Measurements from ENCODE around the gene ANAPC7. TPM values are rescaled to one million over a fixed set of nuclear protein-coding genes. Genes with fewer than 3 reads are reported as not detected.

ANAPC7 gene, protein sequence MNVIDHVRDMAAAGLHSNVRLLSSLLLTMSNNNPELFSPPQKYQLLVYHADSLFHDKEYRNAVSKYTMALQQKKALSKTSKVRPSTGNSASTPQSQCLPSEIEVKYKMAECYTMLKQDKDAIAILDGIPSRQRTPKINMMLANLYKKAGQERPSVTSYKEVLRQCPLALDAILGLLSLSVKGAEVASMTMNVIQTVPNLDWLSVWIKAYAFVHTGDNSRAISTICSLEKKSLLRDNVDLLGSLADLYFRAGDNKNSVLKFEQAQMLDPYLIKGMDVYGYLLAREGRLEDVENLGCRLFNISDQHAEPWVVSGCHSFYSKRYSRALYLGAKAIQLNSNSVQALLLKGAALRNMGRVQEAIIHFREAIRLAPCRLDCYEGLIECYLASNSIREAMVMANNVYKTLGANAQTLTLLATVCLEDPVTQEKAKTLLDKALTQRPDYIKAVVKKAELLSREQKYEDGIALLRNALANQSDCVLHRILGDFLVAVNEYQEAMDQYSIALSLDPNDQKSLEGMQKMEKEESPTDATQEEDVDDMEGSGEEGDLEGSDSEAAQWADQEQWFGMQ
- 295 and 475 TPM in 2 replicates for total RNA-seq (2011; cell fraction: chromatin; rRNA removed; ENCODE audit: low replicate concordance)
- 136 and 138 TPM in 2 replicates for total RNA-seq (2011; cell fraction: nucleolus; rRNA removed)
- 230 and 322 TPM in 2 replicates for total RNA-seq (2011; cell fraction: nucleoplasm; rRNA removed)
- 118 and 119 TPM in 2 replicates for total RNA-seq (2014; rRNA removed)
- total RNA-seq (2014; rRNA removed; fragmentation: Illumina TruSeq; extraction: Trizol), result 109 and 121 TPM in 2 replicates
- total RNA-seq (2015; rRNA removed; fragmentation: Illumina TruSeq; extraction: Trizol), result 107 and 114 TPM in 2 replicates
- 99.1 and 107 TPM in 2 replicates for total RNA-seq (2021)
- 134 and 158 TPM in 2 replicates for polyA plus RNA-seq (2011; rRNA removed)
- 72.8 and 77.2 TPM in 2 replicates for polyA plus RNA-seq (2011; cell fraction: cytosol; rRNA removed)
- 117 and 126 TPM in 2 replicates for polyA plus RNA-seq (2011; cell fraction: nucleus; rRNA removed)
- 72.3 and 75.8 TPM in 2 replicates for polyA plus RNA-seq (2012)
- polyA plus RNA-seq (2014; fragmentation: Illumina TruSeq; extraction: Trizol), result 105 and 106 TPM in 2 replicates
- 10 to 100 TPM; 46.7 to 63.4 TPM for polyA plus RNA-seq (2014; fragmentation: Nextera tagmentation; extraction: Ambion mirVana)
- 133 and 138 TPM in 2 replicates for polyA plus RNA-seq (2014; rRNA removed)
- 165 and 173 TPM in 2 replicates for polyA minus RNA-seq (2011; rRNA and poly(A)+ RNA removed)
- polyA minus RNA-seq (2011; cell fraction: cytosol; rRNA and poly(A)+ RNA removed), result 57.4 and 61.7 TPM in 2 replicates
- polyA minus RNA-seq (2011; cell fraction: nucleus; rRNA and poly(A)+ RNA removed), result 25.3 and 47.7 TPM in 2 replicates
- Bru-seq, nascent RNA, result percentile 92 among the genes with signal in this experiment
- BruChase-seq, experiment 1, labeled RNA remaining after a 2-hour chase, result percentile 96 among the genes with signal in this experiment
- percentile 96 among the genes with signal in this experiment for BruChase-seq, experiment 2, labeled RNA remaining after a 6-hour chase
- long read RNA-seq, experiment 1, transcript ANAPC7-201 (10 exons, 2,200 nt), result minor isoform, 42 of 423 reads
- long read RNA-seq, experiment 1, transcript ANAPC7-203 (11 exons, 3,045 nt), result major isoform, 233 of 423 reads
- long read RNA-seq, experiment 1, transcript ANAPC7-207 (3 exons, 748 nt), result minor isoform, 6 of 423 reads
- long read RNA-seq, experiment 1, partial matches to known transcripts, result 40 of 423 reads
- long read RNA-seq, experiment 1, other reads (novel, unspliced or antisense), result 101 of 423 reads
- long read RNA-seq, experiment 2, transcript ANAPC7-201 (10 exons, 2,200 nt), result minor isoform, 15 of 129 reads
- long read RNA-seq, experiment 2, transcript ANAPC7-203 (11 exons, 3,045 nt), result major isoform, 32 of 129 reads
- long read RNA-seq, experiment 2, partial matches to known transcripts, result 24 of 129 reads
- long read RNA-seq, experiment 2, other reads (novel, unspliced or antisense), result 56 of 129 reads
- long read RNA-seq, experiment 3, transcript ANAPC7-201 (10 exons, 2,200 nt), result minor isoform, 14 of 111 reads
- long read RNA-seq, experiment 3, transcript ANAPC7-203 (11 exons, 3,045 nt), result major isoform, 69 of 111 reads
- long read RNA-seq, experiment 3, partial matches to known transcripts, result 9 of 111 reads
- long read RNA-seq, experiment 3, other reads (novel, unspliced or antisense), result 18 of 111 reads

DNA sequence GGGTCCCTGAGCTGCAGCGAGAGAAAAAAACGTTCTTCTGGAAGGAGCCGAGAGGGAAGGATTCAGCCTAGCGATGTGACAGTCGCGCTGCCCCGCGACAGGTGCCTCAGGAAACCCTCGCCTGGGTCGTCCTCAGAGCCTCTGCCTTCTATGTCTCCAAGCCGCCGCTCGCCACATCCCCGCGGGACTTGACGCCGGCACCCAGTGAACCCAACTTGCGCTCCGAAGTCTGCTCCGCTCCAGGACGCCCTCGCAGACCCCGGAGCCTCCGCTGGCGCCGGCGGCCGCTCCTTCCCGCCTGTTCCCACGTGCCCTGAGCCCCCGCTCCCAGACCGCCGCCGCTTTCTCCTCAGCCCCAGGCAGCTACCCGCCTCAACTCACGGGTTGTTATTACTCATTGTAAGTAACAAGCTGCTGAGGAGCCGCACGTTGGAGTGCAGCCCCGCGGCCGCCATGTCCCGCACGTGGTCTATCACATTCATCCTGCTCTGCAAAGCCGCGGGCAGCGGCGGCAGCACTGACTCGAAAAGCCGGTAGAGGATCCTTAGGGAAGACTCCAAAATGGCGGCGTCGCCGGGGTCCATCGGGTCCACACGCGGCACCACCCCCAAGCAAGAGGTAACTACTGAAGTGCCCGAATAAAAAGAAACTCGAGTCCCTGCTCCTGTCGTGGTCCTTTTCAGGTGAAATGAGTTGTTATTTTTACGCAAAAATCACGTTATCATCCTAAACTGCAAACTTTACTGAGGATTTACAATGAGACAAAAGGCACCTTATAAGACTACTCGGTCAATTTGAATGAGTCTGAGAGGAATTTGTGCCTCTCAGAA is at the start of gene ANAPC7:
Gene ANAPC7, minus strand, starts transcription at position 563 of the 830 bp plus-strand sequence. Its CDS starts 81 bp downstream, at position 482.
- 1% methylated on average over 47 of the region's 62 CpGs for WGBS (ENCODE audit: insufficient coverage, low coverage, missing lambda C conversion rate)
- no peaks in the 10 kb centered on the region for H4K20me1 ChIP-seq (replicated peaks; ENCODE audit: control insufficient read depth, insufficient read depth, low read length)
- TSS peak; percentile 83 for BruUV-seq (replicated peaks)
- peaks cover 15 to 22% of the 10 kb centered on the region in 2 experiments; a peak in 4 of 5 replicates for H3K4me1 ChIP-seq (replicated peaks in 1 of 2; ENCODE audit: control insufficient read depth in 2 of 2, insufficient read depth in 2 of 2, low read length in 2 of 2)
- ChIA-PET CTCF (ENCODE audit: low intra/inter-chr PET ratio) (no interaction called here), POLR2A (interaction anchor here (1.0 to 2.3 kb wide), 9 partner anchors 11 to 308 kb away, joined by 3 to 10 read pairs (median 5); no protein-coding TSS in a partner anchor)
- no peaks in the 10 kb centered on the region for H3K9me1 ChIP-seq (ENCODE audit: control insufficient read depth, insufficient read depth, low read length)
- peaks cover 30% of the 10 kb centered on the region for H3K36me3 ChIP-seq (ENCODE audit: control insufficient read depth, insufficient read depth, low read length)
- H2AFZ ChIP-seq (ENCODE audit: low read depth, low read length), result peak within 1 kb of the TSS; percentile 100
- no peaks in the 10 kb centered on the region for H3K9me3 ChIP-seq (replicated peaks; ENCODE audit: control insufficient read depth, insufficient read depth, low read depth, low read length)
- peak within 1 kb of the TSS; percentile 87 for H3K4me2 ChIP-seq (ENCODE audit: insufficient read depth, low read length)
- DNase-seq (ENCODE audit: extremely low read depth in 1 of 4, low spot score in 3 of 4) (peak; percentile 90 to 95 (median 94)), FAIRE-seq (no peak), ATAC-seq (peak; percentile 92)
- peaks cover 53% of the 10 kb centered on the region for H3K79me2 ChIP-seq (ENCODE audit: control insufficient read depth, insufficient read depth, low read length)
- peak within 1 kb of the TSS; percentile 99 for H3K27ac ChIP-seq (ENCODE audit: extremely low read depth, low read depth, low read length)
- in situ Hi-C loops (cut with MboI), result no loop called here
- H3K27me3 ChIP-seq (ENCODE audit: control insufficient read depth in 2 of 2, insufficient read depth in 2 of 2, low read length in 2 of 2), result no peaks in the 10 kb centered on the region
- peak within 1 kb of the TSS; percentile 99 to 100 for H3K9ac ChIP-seq (ENCODE audit: insufficient read depth in 1 of 2, low read depth in 2 of 2, low read length in 2 of 2)
- H3K4me3 ChIP-seq, result peak within 1 kb of the TSS; percentile 91
- intact Hi-C loops (cut with micrococcal nuclease), result loop anchor here (1.0 kb wide), 1 partner anchor 15 kb away; no protein-coding TSS in a partner anchor
- TF ChIP-seq POLR2AphosphoS5 (IDR thresholded peaks at IDR 0.05; ENCODE audit: control insufficient read depth, insufficient read depth, low read depth, low read length) (peak; percentile 86), ZNF124 (CRISPR knock-in tag; IDR thresholded peaks at IDR 0.05) (no peak), RBM22 (IDR thresholded peaks at IDR 0.05; ENCODE audit: low read depth, low read length, poor library complexity, severe bottlenecking) (peak; percentile 68), ZBTB17 (CRISPR knock-in tag; IDR thresholded peaks at IDR 0.05) (no peak), HNRNPLL (IDR thresholded peaks at IDR 0.05; ENCODE audit: low read depth, low read length, poor library complexity, severe bottlenecking) (peak; percentile 24), SUPT5H (IDR thresholded peaks at IDR 0.05) (peak; percentile 82), KHSRP (IDR thresholded peaks at IDR 0.05) (no peak), NFE2 (IDR thresholded peaks at IDR 0.05; ENCODE audit: low read depth) (peak; percentile 77; the same call in 1 of the 2 replicates)
- TF ChIP-seq, protein P1, sequence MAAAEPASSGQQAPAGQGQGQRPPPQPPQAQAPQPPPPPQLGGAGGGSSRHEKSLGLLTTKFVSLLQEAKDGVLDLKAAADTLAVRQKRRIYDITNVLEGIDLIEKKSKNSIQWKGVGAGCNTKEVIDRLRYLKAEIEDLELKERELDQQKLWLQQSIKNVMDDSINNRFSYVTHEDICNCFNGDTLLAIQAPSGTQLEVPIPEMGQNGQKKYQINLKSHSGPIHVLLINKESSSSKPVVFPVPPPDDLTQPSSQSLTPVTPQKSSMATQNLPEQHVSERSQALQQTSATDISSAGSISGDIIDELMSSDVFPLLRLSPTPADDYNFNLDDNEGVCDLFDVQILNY (CRISPR knock-in tag; IDR thresholded peaks at IDR 0.05), result 0 out of 2 replicates have a peak, but pooled peaks have one; percentile 47
- TF ChIP-seq, protein P2, sequence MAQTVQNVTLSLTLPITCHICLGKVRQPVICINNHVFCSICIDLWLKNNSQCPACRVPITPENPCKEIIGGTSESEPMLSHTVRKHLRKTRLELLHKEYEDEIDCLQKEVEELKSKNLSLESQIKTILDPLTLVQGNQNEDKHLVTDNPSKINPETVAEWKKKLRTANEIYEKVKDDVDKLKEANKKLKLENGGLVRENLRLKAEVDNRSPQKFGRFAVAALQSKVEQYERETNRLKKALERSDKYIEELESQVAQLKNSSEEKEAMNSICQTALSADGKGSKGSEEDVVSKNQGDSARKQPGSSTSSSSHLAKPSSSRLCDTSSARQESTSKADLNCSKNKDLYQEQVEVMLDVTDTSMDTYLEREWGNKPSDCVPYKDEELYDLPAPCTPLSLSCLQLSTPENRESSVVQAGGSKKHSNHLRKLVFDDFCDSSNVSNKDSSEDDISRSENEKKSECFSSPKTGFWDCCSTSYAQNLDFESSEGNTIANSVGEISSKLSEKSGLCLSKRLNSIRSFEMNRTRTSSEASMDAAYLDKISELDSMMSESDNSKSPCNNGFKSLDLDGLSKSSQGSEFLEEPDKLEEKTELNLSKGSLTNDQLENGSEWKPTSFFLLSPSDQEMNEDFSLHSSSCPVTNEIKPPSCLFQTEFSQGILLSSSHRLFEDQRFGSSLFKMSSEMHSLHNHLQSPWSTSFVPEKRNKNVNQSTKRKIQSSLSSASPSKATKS (CRISPR knock-in tag; IDR thresholded peaks at IDR 0.05), result no peak
